CD4-positive, alpha-beta T cell treated with Interleukin-15 for 4 hours (primary cell): ENCODE results near the gene GPR27.

ENCODE experiments used
- DNase-seq: peaks from one replicate; pipeline ENCODE4 v3.0.0-alpha.2; 2020; ENCODE audit warnings: low spot score

GPR27 gene

GRCh38 chr3:71786217-71786549 is 32.5 kb downstream of the GPR27 start:
- DNase-seq, result no peak

GRCh38 chr3:71786551-71786950 is 32.9 kb downstream of the GPR27 start:
- DNase-seq, result no peak

- no peak for DNase-seq
Observed at GRCh38 chr3:71787851-71788405, 34.3 kb downstream of the GPR27 start.

- DNase-seq, result no peak
Observed at GRCh38 chr3:71789922-71790321, 36.3 kb downstream of the GPR27 start.

- no peak for DNase-seq
Observed at GRCh38 chr3:71791634-71792033, 38.0 kb downstream of the GPR27 start.

GRCh38 chr3:71796290-71796689 is 42.6 kb downstream of the GPR27 start:
- no peak for DNase-seq

- no peak for DNase-seq
Observed at GRCh38 chr3:71797455-71797854, 43.8 kb downstream of the GPR27 start.

GRCh38 chr3:71800023-71800422 is 46.4 kb downstream of the GPR27 start:
- DNase-seq, result no peak

- no peak for DNase-seq
Observed at GRCh38 chr3:71801986-71802385, 48.3 kb downstream of the GPR27 start.

GRCh38 chr3:71803248-71803647 is 49.6 kb downstream of the GPR27 start:
- DNase-seq, result no peak

GRCh38 chr3:71805199-71805598 is 51.5 kb downstream of the GPR27 start:
- no peak for DNase-seq

GRCh38 chr3:71805691-71806090 is 52.0 kb downstream of the GPR27 start:
- no peak for DNase-seq
